ENCODE data around the gene PCDHGB3.
"Not testable (repeated sequence)": the region's sequence is repeated elsewhere in the genome, so short reads cannot be mapped to it uniquely, and the experiment has no call there.

PCDHGB3 gene

DNA sequence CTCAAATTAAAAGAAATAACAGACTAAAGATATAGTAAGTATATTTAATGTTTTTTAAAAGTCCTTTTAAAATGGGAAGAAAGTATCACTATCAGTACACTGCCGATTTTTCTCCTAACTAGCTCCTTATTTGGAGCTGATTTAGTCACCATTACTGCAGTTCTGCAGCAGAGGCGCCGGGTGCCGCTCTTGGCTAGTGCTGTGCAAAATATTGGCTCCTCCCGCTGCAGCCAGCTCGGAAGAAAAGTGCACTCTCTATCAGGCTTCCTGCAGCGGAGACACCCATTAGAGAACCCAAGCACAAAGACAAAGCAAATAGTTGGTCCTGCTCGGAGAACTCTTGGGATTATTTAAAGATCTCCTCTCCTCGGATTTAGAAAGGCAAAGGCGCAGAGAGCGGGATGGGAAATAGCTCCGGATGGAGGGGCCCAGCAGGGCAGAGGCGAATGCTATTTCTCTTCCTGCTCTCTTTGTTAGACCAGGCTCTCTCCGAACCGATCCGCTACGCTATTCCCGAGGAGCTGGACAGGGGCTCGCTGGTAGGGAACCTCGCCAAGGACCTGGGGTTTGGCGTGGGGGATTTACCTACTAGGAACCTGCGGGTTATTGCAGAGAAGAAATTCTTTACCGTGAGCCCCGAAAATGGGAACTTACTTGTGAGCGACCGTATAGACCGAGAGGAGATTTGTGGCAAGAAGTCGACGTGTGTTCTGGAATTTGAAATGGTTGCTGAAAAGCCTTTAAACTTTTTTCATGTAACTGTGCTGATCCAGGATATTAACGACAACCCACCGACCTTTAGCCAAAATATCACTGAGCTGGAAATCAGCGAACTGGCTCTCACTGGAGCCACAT is at the start of gene PCDHGB3:
TSS of gene PCDHGB3 (plus strand) at position 249 of the 855 bp plus-strand sequence. CDS start at position 402, 153 bp downstream.
- DNase-seq = no peak

DNA sequence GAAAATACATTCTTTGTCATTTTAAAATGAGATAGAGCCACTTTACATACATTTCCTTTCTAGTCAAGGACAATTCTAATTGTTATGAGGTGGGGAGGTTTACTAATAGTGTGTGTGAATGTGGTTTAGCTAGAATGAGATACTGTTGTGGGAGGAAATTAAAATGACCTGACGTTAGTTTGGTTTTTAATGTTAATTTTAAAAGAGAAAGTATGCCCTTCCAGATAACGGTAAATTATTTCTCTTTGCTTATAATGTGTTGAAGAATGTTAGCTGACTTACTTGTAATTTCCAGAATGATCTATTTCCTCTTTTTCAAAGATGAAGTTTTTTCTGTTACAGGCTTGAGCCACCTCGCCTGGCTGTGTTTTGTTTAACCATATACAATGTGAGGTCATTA is 47.8 kb upstream of the PCDHGB3 start:
- no peak for DNase-seq

- DNase-seq = no peak
Observed at GRCh38 chr5:141326088-141326854, 43.8 kb upstream of the PCDHGB3 start.

GRCh38 chr5:141328231-141328630 is 41.8 kb upstream of the PCDHGB3 start:
- peak; percentile 65 for DNase-seq

DNA sequence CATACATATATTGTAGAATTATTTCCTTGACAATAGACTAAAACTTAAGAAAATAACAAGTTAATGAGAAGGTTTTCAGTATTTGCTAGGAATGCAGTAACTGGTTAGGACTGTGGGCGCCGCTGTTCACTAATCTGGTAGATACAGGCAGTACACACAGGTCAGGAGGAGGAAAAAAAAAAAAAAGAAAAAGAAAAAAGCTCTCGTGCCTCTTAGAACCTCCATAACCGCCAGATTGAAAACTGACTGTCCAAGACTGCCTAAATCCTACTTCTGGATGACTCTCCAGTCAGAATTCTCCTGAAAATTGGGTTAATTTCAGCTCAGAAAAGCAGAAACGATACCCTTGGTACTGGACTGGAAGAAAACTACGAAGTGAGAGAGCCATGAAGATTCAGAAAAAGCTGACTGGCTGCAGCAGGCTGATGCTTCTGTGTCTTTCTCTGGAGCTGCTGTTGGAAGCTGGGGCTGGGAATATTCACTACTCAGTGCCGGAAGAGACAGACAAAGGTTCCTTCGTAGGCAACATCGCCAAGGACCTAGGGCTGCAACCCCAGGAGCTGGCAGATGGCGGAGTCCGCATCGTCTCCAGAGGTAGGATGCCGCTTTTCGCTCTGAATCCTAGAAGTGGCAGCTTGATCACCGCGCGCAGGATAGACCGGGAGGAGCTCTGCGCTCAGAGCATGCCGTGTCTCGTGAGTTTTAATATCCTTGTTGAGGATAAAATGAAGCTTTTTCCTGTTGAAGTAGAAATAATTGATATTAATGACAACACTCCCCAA is 39.6 kb upstream of the PCDHGB3 start, which contains the start of gene PCDHGA1:
TSS of gene PCDHGA1 (plus strand) at position 216 of the 782 bp plus-strand sequence.
- DNase-seq = peak; percentile 22

DNA sequence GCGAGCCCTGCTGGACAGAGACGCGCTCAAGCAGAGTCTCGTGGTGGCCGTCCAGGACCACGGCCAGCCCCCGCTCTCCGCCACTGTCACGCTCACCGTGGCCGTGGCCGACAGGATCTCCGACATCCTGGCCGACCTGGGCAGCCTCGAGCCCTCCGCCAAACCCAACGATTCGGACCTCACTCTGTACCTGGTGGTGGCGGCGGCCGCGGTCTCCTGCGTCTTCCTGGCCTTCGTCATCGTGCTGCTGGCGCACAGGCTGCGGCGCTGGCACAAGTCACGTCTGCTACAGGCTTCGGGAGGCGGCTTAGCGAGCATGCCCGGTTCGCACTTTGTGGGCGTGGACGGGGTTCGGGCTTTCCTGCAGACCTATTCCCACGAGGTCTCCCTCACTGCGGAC is 37.5 kb upstream of the PCDHGB3 start:
- DNase-seq = not testable (repeated sequence)

DNA sequence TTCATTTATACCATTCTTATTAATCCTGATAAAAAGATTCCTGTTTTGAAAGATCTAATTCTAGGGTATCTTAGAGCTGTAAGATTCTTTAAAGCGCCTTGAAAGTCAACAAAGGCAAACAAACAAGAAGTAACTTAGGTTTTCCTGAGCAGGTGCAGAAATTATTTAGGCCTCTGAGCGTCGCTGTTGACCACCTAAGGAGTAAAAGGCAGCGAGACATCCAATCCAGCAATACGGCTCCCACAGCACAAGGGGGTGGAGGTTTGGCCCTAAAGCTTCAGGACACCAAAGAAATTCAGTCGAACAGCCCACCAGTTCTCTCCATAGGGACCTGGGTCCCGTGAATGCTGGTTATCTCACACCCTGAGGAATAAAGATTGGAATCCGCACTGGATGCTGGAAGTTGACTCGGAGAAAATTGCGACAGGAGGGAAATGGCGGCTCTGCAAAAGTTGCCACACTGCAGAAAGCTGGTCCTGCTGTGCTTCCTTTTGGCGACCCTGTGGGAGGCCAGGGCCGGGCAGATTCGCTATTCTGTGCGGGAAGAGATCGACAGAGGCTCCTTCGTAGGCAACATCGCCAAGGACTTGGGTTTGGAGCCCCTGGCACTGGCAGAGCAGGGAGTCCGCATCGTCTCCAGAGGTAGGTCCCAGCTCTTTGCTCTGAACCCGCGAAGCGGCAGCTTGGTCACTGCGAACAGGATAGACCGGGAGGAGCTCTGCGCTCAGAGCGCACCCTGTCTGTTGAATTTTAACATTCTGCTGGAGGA is 31.3 kb upstream of the PCDHGB3 start, which contains the start of gene PCDHGA2:
TSS of gene PCDHGA2 (plus strand) at position 223 of the 769 bp plus-strand sequence.
- DNase-seq = no peak

DNA sequence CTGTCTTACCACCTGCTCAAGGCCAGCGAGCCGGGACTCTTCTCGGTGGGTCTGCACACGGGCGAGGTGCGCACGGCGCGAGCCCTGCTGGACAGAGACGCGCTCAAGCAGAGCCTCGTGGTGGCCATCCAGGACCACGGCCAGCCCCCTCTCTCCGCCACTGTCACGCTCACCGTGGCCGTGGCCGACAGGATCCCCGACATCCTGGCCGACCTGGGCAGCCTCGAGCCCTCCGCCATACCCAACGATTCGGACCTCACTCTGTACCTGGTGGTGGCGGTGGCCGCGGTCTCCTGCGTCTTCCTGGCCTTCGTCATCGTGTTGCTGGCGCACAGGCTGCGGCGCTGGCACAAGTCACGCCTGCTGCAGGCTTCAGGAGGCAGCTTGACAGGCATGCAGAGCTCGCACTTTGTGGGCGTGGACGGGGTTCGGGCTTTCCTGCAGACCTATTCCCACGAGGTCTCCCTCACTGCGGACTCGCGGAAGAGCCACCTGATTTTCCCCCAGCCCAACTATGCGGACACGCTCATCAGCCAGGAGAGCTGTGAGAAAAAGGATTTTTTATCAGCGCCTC is 29.2 kb upstream of the PCDHGB3 start:
- not testable (repeated sequence) for DNase-seq

DNA sequence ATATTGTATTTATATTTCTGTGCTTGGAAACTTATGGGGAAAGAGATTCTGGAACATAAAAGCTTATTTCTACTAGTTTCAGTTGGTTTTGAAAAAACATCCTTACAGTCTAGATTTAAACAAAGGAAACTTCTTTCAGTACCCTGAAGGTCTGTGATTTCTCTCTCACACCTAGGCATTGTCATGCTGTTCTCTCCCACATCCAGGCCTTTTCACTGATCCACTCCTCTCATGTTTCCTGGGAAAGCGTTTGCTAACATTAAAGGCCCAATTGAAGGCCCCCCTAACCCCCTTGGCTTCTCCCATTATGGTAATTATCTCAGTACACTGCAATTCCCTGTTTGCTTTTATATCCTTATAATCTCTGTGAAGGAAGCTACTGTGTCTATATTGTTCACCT is 27.3 kb upstream of the PCDHGB3 start:
- no peak for DNase-seq

DNA sequence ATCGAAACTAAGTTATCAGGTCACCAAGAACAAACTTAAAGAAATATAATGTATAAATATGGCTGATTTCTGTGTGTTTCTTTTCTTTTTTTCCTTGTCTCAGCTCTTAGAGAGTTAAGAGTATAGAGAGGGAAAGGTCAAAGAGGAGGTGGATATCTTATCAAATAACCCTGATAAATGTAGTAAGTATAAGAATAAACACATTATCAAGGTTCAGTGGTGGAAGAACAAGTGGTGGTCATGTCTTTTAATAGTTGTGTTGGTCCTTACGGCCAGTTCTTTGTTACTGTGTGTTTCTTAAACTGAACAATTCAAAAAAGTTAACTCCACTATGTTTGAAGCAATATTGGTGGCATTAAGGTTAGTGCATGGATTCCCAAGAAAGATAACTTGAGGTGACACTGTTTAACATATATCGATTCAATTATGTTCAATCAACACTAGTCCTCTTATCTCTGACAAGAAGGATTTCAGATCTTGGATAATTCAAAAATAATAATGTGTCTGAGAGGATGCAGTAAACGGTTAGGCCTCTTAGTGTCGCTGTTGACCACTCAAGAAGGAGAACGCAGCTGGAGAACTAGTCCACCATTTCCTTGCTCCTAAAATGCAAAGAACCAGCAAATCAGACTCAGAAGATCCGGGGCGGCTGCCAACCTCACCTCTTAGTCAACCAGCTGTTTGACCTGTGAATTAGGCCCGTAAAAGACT is 26.6 kb upstream of the PCDHGB3 start, which contains the start of gene PCDHGA3:
TSS of gene PCDHGA3 (plus strand) at position 588 of the 711 bp plus-strand sequence. CDS start 205 bp downstream, outside the sequence.
- no peak for DNase-seq

- no peak for DNase-seq
Observed at GRCh38 chr5:141343953-141344463, 26.0 kb upstream of the PCDHGB3 start.

DNA sequence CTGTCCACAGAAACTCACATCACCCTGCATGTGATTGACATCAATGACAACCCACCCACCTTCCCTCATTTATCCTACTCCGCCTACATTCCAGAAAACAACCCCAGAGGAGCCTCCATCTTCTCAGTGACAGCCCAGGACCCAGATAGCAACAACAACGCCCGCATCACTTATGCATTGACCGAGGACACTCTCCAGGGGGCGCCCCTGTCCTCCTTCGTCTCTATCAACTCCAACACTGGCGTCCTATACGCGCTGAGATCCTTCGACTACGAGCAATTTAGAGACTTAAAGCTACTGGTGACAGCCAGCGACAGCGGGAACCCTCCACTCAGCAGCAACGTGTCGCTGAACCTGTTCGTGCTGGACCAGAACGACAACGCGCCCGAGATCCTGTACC is 24.7 kb upstream of the PCDHGB3 start:
- DNase-seq = no peak

- DNase-seq = not testable (repeated sequence)
Observed at GRCh38 chr5:141346017-141346416, 24.0 kb upstream of the PCDHGB3 start.

- peak; percentile 17 for DNase-seq
Observed at GRCh38 chr5:141349917-141350619, 20.0 kb upstream of the PCDHGB3 start, which contains the start of gene PCDHGB1. TSS of gene PCDHGB1 (plus strand) at chr5:141350099. CDS start at chr5:141350261, 162 bp downstream.

DNA sequence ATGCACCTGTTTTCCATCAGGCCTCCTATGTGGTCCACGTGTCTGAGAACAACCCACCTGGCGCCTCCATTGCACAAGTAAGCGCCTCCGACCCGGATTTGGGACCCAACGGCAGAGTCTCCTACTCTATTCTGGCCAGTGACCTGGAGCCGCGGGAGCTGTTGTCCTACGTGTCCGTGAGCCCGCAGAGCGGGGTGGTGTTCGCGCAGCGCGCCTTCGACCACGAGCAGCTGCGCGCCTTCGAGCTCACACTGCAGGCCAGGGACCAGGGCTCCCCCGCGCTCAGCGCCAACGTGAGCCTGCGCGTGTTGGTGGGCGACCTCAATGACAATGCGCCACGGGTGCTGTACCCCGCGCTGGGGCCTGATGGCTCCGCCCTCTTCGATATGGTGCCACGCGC is 18.5 kb upstream of the PCDHGB3 start:
- DNase-seq = no peak

DNA sequence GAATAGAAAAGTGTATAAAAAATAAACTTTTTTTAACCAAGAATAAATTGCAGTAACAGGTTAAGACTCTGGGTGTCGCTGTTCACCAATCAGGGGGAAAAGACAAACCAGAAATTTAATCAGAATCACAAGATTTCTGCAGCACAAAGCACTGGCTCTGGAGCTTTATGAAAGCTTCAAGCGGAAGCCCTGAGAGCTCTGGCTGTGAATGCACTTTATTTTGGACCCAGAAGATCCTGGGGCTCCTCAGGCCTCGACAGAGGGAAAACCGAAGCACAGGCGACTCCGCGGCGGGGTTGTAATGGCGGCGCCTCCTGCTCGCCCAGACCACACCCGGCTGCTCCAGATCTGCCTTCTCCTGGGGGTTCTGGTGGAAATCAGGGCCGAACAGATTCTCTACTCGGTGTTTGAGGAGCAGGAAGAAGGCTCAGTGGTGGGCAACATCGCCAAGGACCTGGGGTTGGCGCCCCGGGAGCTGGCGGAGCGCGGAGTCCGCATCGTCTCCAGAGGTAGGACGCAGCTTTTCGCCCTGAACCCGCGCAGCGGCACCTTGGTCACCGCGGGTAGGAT is 15.1 kb upstream of the PCDHGB3 start, which contains the start of gene PCDHGA4:
TSS of gene PCDHGA4 (plus strand) at position 122 of the 570 bp plus-strand sequence. CDS start at position 209, 87 bp downstream.
- no peak for DNase-seq

DNA sequence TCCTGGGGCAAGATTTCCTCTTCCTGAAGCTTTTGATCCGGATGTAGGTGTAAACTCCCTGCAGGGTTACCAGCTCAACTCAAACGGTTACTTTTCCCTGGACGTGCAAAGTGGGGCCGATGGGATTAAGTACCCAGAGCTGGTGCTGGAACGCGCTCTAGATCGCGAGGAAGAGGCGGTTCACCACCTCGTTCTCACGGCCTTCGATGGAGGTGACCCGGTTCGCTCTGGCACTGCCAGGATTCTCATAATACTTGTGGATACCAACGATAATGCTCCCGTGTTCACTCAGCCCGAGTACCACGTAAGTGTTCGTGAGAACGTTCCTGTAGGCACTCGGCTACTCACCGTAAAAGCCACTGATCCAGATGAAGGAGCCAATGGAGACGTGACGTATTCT is 14.4 kb upstream of the PCDHGB3 start:
- no peak for DNase-seq

DNA sequence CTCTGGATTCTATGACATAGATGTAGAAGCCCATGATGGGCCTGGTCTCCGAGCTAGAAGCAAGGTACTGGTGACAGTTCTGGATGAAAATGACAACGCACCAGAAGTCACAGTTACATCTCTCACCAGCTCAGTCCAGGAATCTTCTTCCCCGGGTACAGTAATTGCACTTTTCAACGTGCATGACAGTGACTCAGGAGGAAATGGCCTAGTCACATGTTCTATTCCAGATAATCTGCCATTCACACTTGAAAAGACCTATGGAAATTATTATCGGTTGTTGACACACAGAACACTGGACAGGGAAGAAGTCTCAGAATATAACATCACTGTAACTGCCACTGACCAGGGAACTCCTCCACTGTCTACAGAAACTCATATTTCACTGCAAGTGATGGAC is 13.9 kb upstream of the PCDHGB3 start:
- DNase-seq = no peak

DNA sequence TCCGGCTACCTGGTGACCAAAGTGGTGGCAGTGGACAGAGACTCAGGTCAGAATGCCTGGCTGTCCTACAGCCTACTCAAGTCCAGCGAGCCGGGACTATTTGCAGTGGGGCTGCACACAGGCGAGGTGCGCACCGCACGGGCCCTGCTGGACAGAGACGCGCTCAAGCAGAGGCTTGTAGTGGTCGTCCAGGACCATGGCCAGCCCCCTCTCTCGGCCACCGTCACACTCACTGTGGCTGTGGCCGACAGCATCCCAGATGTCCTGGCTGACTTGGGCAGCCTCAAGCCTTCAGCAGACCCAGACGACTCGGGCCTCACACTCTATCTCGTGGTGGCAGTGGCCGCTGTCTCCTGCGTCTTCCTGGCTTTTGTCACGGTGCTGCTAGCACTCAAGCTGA is 13.1 kb upstream of the PCDHGB3 start:
- DNase-seq = no peak

All from NK-92 treated with Interleukin-12 subunit alpha and Interleukin-12 subunit beta, amount 100 ng/mL, for 24 hours (cell line).